Measurements from ENCODE around the gene TMED4.
"Not testable (repeated sequence)": the region's sequence is repeated elsewhere in the genome, so short reads cannot be mapped to it uniquely, and the experiment has no call there.

Gene TMED4

GRCh38 chr7:44617225-44617890 lies 35.3 kb upstream of the TMED4 start:
- TF ChIP-seq GATA1 (IDR thresholded peaks at IDR 0.05; ENCODE audit: low read depth, low read length) (no peak), POLR2A (IDR thresholded peaks at IDR 0.05; ENCODE audit: low read length) (no peak)
- DNase-seq: no peak

- TF ChIP-seq POLR2A (IDR thresholded peaks at IDR 0.05; ENCODE audit: low read length) (no peak), GATA1 (IDR thresholded peaks at IDR 0.05; ENCODE audit: low read depth, low read length) (no peak)
- DNase-seq: no peak
Measured at GRCh38 chr7:44616545-44616944, 34.5 kb upstream of the TMED4 start.

GRCh38 chr7:44615793-44616192 lies 33.8 kb upstream of the TMED4 start:
- DNase-seq: no peak
- no peak for TF ChIP-seq GATA1 (IDR thresholded peaks at IDR 0.05; ENCODE audit: low read depth, low read length)
- no peak for TF ChIP-seq POLR2A (IDR thresholded peaks at IDR 0.05; ENCODE audit: low read length)

- DNase-seq: peak; percentile 39 to 81
- TF ChIP-seq GATA1 (IDR thresholded peaks at IDR 0.05; ENCODE audit: low read depth, low read length) (no peak), POLR2A (IDR thresholded peaks at IDR 0.05; ENCODE audit: low read length) (no peak)
Measured at GRCh38 chr7:44615149-44615611, 33.1 kb upstream of the TMED4 start.

GRCh38 chr7:44609829-44610228 lies 27.8 kb upstream of the TMED4 start:
- TF ChIP-seq POLR2A (IDR thresholded peaks at IDR 0.05; ENCODE audit: low read length) (no peak), GATA1 (IDR thresholded peaks at IDR 0.05; ENCODE audit: low read depth, low read length) (no peak)
- no peak for DNase-seq

GRCh38 chr7:44608916-44609648 lies 27.1 kb upstream of the TMED4 start:
- TF ChIP-seq POLR2A (IDR thresholded peaks at IDR 0.05; ENCODE audit: low read length): no peak
- no peak for TF ChIP-seq GATA1 (IDR thresholded peaks at IDR 0.05; ENCODE audit: low read depth, low read length)
- no peak for DNase-seq

GRCh38 chr7:44607141-44608068 lies 25.4 kb upstream of the TMED4 start:
- no peak for DNase-seq
- TF ChIP-seq POLR2A (IDR thresholded peaks at IDR 0.05; ENCODE audit: low read length) (no peak), GATA1 (IDR thresholded peaks at IDR 0.05; ENCODE audit: low read depth, low read length) (no peak)

- TF ChIP-seq POLR2A (IDR thresholded peaks at IDR 0.05; ENCODE audit: low read length): peak; percentile 98
- no peak for TF ChIP-seq GATA1 (IDR thresholded peaks at IDR 0.05; ENCODE audit: low read depth, low read length)
- peak; percentile 99 for DNase-seq
Measured at GRCh38 chr7:44606341-44607140, 24.5 kb upstream of the TMED4 start, which contains the start of gene OGDH. Gene OGDH (plus strand): TSS chr7:44606627. CDS start chr7:44624344, 17,717 bp downstream.

- no peak for DNase-seq
- TF ChIP-seq POLR2A (IDR thresholded peaks at IDR 0.05; ENCODE audit: low read length) (no peak), GATA1 (IDR thresholded peaks at IDR 0.05; ENCODE audit: low read depth, low read length) (no peak)
Measured at GRCh38 chr7:44604941-44605340, 22.9 kb upstream of the TMED4 start.

- no peak for DNase-seq
- no peak for TF ChIP-seq GATA1 (IDR thresholded peaks at IDR 0.05; ENCODE audit: low read depth, low read length)
- no peak for TF ChIP-seq POLR2A (IDR thresholded peaks at IDR 0.05; ENCODE audit: low read length)
Measured at GRCh38 chr7:44603193-44603592, 21.2 kb upstream of the TMED4 start.

- no peak for TF ChIP-seq POLR2A (IDR thresholded peaks at IDR 0.05; ENCODE audit: low read length)
- no peak for TF ChIP-seq GATA1 (IDR thresholded peaks at IDR 0.05; ENCODE audit: low read depth, low read length)
- DNase-seq: no peak
Measured at GRCh38 chr7:44602576-44602910, 20.5 kb upstream of the TMED4 start.

GRCh38 chr7:44599222-44599621 lies 17.2 kb upstream of the TMED4 start:
- TF ChIP-seq POLR2A (IDR thresholded peaks at IDR 0.05; ENCODE audit: low read length) (no peak), GATA1 (IDR thresholded peaks at IDR 0.05; ENCODE audit: low read depth, low read length) (no peak)
- DNase-seq: no peak

GRCh38 chr7:44597181-44597580 lies 15.2 kb upstream of the TMED4 start:
- not testable (repeated sequence) for DNase-seq

Measured in erythroblast (primary cell).